DND-41 (cell line): ENCODE data around the gene KERA.

Experiments used
- ATAC-seq: fragments of 200-7000 bp; cut with Tn5 transposase; 3 replicates; pipeline ENCODE4 v1.9.1; 2021; ENCODE audit warnings: low read depth; ENCODE audit not compliant: insufficient read depth
- DNase-seq: peaks from one replicate; pipeline ENCODE4 v3.0.0-alpha.2; 2020
- H2AFZ ChIP-seq: 2 replicates; pipeline ENCODE4 v1.6.0; 2012; ENCODE audit warnings: low read depth, low read length
- H3K27ac ChIP-seq: 2 replicates; pipeline ENCODE4 v1.5.1; 2012; ENCODE audit warnings: low read length, inconsistent platforms
- H3K27me3 ChIP-seq: fragments of 200-600 bp; sonication (generic); 2 replicates; pipeline ENCODE4 v1.6.0; 2012; ENCODE audit warnings: low read length, mild to moderate bottlenecking, inconsistent platforms; ENCODE audit not compliant: insufficient read depth, poor library complexity
- H3K36me3 ChIP-seq: 2 replicates; pipeline ENCODE4 v1.5.1; 2012; ENCODE audit warnings: low read length, inconsistent platforms; ENCODE audit not compliant: insufficient read depth
- H3K4me1 ChIP-seq: 2 replicates; pipeline ENCODE4 v1.5.1; 2012; ENCODE audit warnings: mild to moderate bottlenecking, low read length; ENCODE audit not compliant: insufficient read depth
- H3K4me2 ChIP-seq: 2 replicates; pipeline ENCODE4 v1.6.0; 2012; ENCODE audit warnings: mild to moderate bottlenecking, moderate library complexity, low read length, inconsistent platforms; ENCODE audit not compliant: insufficient read depth
- H3K4me3 ChIP-seq, 2 experiments: fragments of 200-600 bp in 1 of 2; shearing (Covaris generic) in 1 of 2; 2 replicates each; pipeline ENCODE4 v1.5.1; 2012 to 2016; ENCODE audit warnings: inconsistent platforms in 2 of 2, low read length in 2 of 2, mild to moderate bottlenecking in 2 of 2, low read depth in 1 of 2, moderate library complexity in 1 of 2
- H3K79me2 ChIP-seq: 2 replicates; pipeline ENCODE4 v1.6.0; 2012; ENCODE audit warnings: low read length, inconsistent platforms; ENCODE audit not compliant: insufficient read depth
- H3K9ac ChIP-seq: 2 replicates; pipeline ENCODE4 v1.6.0; 2012; ENCODE audit warnings: low read depth, mild to moderate bottlenecking, inconsistent platforms, low read length, moderate library complexity
- H3K9me3 ChIP-seq: 2 replicates; pipeline ENCODE4 v1.5.1; 2012; ENCODE audit warnings: low read length, moderate library complexity, mild to moderate bottlenecking, inconsistent platforms; ENCODE audit not compliant: insufficient read depth, severe bottlenecking
- H4K20me1 ChIP-seq: 2 replicates; pipeline ENCODE4 v1.6.0; 2012; ENCODE audit warnings: low read length; ENCODE audit not compliant: insufficient read depth
- CTCF ChIP-seq: IDR thresholded peaks from 2 replicates; pipeline ENCODE4 v1.5.1; 2012; ENCODE audit warnings: borderline replicate concordance, low read length, moderate library complexity, mild to moderate bottlenecking; ENCODE audit not compliant: poor library complexity, severe bottlenecking; ENCODE audit errors: extremely low read depth
- EZH2 ChIP-seq: IDR thresholded peaks from 3 replicates; pipeline ENCODE4 v1.6.1; 2012; ENCODE audit warnings: borderline replicate concordance, low read depth, mild to moderate bottlenecking, moderate library complexity, low read length, inconsistent platforms; ENCODE audit not compliant: severe bottlenecking

The KERA gene

DNA sequence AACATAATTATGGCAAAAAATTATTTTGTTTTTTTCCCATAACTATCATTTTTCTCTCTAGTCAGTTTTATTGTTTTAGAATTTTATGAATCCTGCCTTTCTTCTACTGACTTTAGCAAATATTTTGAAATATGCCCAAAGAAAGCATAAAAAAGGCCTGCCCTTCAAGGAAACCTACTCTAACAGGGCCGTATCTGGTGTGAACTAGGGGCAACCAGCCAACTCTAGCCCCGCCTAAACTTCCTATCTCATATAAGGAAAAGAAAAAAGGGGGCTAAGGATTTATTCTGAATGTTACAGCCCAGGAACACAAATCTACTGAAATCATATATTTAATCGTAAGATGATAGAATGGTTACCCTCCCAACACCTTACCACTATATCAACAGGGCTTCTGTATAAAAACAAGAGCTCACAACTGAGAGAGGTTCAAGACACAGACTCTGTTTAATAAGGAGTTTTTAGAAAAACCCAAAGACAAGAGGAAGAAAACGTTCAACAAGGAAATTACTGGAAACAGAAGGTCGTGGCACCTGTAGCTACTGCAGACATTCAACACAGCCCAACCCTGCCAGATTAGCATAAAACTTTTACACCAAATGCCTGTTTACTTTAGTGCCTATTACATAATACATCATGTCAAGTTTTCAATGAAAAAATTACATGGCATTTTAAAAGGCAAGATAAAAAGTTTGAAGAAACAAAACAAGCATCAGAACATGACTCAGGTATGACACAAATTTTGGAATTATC lies 40.1 kb downstream of the KERA start:
- TF ChIP-seq CTCF (no peak), EZH2 (no peak)
- ATAC-seq, result no peak

GRCh38 chr12:91017043-91017442 lies 40.8 kb downstream of the KERA start:
- TF ChIP-seq EZH2 (no peak), CTCF (no peak)
- H2AFZ ChIP-seq, result no peak overlapping the region

More for the DNA sequence above, 40.1 kb downstream of the KERA start:
- H3K9ac ChIP-seq, result no peak overlapping the region
- no peak overlapping the region for H3K27ac ChIP-seq
- H3K4me2 ChIP-seq, result no peak overlapping the region
- no peaks in the 10 kb centered on the region for H3K9me3 ChIP-seq
- no peak overlapping the region for H3K4me3 ChIP-seq
- no peak for DNase-seq
- no peaks in the 10 kb centered on the region for H3K27me3 ChIP-seq
- no peaks in the 10 kb centered on the region for H3K79me2 ChIP-seq
- H2AFZ ChIP-seq, result no peak overlapping the region
- H4K20me1 ChIP-seq, result no peaks in the 10 kb centered on the region
- no peaks in the 10 kb centered on the region for H3K36me3 ChIP-seq
- H3K4me1 ChIP-seq, result no peaks in the 10 kb centered on the region

GRCh38 chr12:91009319-91009950 lies 48.4 kb downstream of the KERA start:
- H3K9ac ChIP-seq, result no peak overlapping the region
- no peaks in the 10 kb centered on the region for H3K36me3 ChIP-seq
- no peak overlapping the region for H2AFZ ChIP-seq
- no peak overlapping the region for H3K4me2 ChIP-seq
- H3K4me3 ChIP-seq, result no peak overlapping the region
- H3K79me2 ChIP-seq, result no peaks in the 10 kb centered on the region
- ATAC-seq (no peak), DNase-seq (no peak)
- no peak overlapping the region for H3K27ac ChIP-seq
- no peaks in the 10 kb centered on the region for H3K4me1 ChIP-seq
- no peaks in the 10 kb centered on the region for H3K9me3 ChIP-seq
- H3K27me3 ChIP-seq, result no peaks in the 10 kb centered on the region
- no peak for TF ChIP-seq EZH2
- TF ChIP-seq CTCF, result no peak
- H4K20me1 ChIP-seq, result no peaks in the 10 kb centered on the region

More at GRCh38 chr12:91017043-91017442, 40.8 kb downstream of the KERA start:
- DNase-seq (no peak), ATAC-seq (no peak)
- H4K20me1 ChIP-seq, result no peaks in the 10 kb centered on the region
- H3K36me3 ChIP-seq, result no peaks in the 10 kb centered on the region
- H3K9ac ChIP-seq, result no peak overlapping the region
- H3K27ac ChIP-seq, result no peak overlapping the region
- H3K27me3 ChIP-seq, result no peaks in the 10 kb centered on the region
- no peak overlapping the region for H3K4me2 ChIP-seq
- H3K4me1 ChIP-seq, result no peaks in the 10 kb centered on the region
- no peaks in the 10 kb centered on the region for H3K9me3 ChIP-seq
- H3K4me3 ChIP-seq, result no peak overlapping the region
- H3K79me2 ChIP-seq, result no peaks in the 10 kb centered on the region
